Chondrocyte (in vitro differentiated cells): ENCODE measurements around the gene RUNX3. TPM values are rescaled to one million over a fixed set of nuclear protein-coding genes. Genes with fewer than 3 reads are reported as not detected.

Source experiments
- DNase-seq: peaks from one replicate; pipeline ENCODE4 v3.0.0; 2021; ENCODE audit warnings: mixed read lengths, low spot score
- H3K27ac Mint-ChIP-seq: one replicate; pipeline ENCODE4 v1.8.0; 2021; ENCODE audit warnings: mild to moderate bottlenecking, moderate library complexity, mixed read lengths; ENCODE audit not compliant: unreplicated experiment
- H3K27me3 Mint-ChIP-seq: 2 replicates; pipeline ENCODE4 v1.8.0; 2021; ENCODE audit warnings: low read depth, mixed read lengths
- H3K36me3 Mint-ChIP-seq: 2 replicates; pipeline ENCODE4 v1.8.0; 2021; ENCODE audit warnings: low read depth, mixed read lengths
- H3K4me1 Mint-ChIP-seq: 2 replicates; pipeline ENCODE4 v1.8.0; 2021; ENCODE audit warnings: low read depth, mild to moderate bottlenecking, mixed read lengths
- H3K4me3 Mint-ChIP-seq: one replicate; pipeline ENCODE4 v1.8.0; 2021; ENCODE audit warnings: mild to moderate bottlenecking, moderate library complexity, mixed read lengths; ENCODE audit not compliant: unreplicated experiment
- H3K9me3 Mint-ChIP-seq: 2 replicates; pipeline ENCODE4 v1.8.0; 2021; ENCODE audit warnings: low read depth, mixed read lengths
- microRNA-seq: library from miRNA; unstranded; fragments of <30 nt; microRNA quantifications from one replicate; pipeline ENCODE4 v1.2.0, GENCODE V29; 2020; ENCODE audit warnings: borderline number of aligned reads
- total RNA-seq: library from RNA; stranded (reverse); gene quantifications from 3 replicates; pipeline ENCODE4 v1.2.1, GENCODE V29; 2021
- TF ChIP-seq, protein P1 (sequence below): fragments of 200-600 bp; sonication (generic); IDR thresholded peaks from 2 replicates; pipeline ENCODE4 v1.5.0; 2021; ENCODE audit warnings: antibody characterized with exemption, mild to moderate bottlenecking, moderate library complexity

Gene RUNX3
- total RNA-seq, 1 donor from 2014 or later: 1.8 TPM

DNA sequence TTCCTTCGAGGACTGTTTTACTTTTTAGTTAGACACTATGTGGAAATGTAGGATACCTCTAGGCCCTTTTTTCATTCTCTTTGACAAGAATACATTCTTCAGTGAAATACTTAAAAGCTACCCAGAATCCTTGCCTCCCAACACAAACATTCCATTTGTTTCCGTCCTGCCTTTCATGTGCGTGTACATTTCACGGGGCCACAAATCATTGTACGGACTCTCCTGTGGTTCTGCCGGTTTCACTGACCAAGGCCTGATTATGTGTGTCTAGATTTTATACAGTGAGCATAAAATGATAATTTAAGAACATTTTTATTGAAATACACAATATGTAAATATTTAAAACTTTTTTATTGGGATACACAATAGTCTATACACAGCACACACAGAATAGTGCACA lies 76.4 kb downstream of the RUNX3 start:
- TF ChIP-seq, protein P1, sequence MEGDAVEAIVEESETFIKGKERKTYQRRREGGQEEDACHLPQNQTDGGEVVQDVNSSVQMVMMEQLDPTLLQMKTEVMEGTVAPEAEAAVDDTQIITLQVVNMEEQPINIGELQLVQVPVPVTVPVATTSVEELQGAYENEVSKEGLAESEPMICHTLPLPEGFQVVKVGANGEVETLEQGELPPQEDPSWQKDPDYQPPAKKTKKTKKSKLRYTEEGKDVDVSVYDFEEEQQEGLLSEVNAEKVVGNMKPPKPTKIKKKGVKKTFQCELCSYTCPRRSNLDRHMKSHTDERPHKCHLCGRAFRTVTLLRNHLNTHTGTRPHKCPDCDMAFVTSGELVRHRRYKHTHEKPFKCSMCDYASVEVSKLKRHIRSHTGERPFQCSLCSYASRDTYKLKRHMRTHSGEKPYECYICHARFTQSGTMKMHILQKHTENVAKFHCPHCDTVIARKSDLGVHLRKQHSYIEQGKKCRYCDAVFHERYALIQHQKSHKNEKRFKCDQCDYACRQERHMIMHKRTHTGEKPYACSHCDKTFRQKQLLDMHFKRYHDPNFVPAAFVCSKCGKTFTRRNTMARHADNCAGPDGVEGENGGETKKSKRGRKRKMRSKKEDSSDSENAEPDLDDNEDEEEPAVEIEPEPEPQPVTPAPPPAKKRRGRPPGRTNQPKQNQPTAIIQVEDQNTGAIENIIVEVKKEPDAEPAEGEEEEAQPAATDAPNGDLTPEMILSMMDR: no peak
- H3K4me1 Mint-ChIP-seq: peaks cover 22% of the 10 kb centered on the region
- H3K27me3 Mint-ChIP-seq: no peaks in the 10 kb centered on the region
- no peaks in the 10 kb centered on the region for H3K36me3 Mint-ChIP-seq
- H3K9me3 Mint-ChIP-seq: no peaks in the 10 kb centered on the region
- H3K4me3 Mint-ChIP-seq: no peak overlapping the region
- DNase-seq: no peak
- H3K27ac Mint-ChIP-seq: peak overlapping the region; percentile 11

DNA sequence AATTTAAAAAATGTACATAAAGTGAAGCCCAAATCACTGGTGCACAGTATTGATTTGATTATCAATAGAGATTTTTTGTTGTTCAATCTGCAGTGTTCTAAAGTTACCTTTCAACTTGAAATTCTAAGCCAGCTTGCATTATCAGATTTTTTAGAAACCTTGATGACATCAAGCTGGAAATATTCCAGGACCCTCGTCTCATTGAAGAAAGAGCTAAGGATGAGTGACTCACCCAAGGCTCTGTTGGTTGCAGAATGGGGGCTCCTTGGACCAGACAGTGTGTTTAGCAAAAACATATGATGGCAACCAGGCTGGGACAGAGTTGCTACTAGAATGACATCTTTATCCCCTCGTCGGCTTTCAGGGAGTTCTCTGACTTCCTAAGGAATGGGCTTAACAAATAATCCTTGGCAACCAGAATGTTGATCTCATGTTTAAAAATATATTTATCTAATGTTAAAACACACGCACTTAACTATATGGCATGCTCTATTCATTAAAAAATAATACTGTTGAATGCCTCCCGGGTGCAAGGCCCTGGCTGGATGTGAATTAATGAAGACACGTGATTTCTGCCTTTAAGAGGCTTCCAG lies 79.7 kb downstream of the RUNX3 start:
- DNase-seq: no peak
- peaks cover 27% of the 10 kb centered on the region for H3K4me1 Mint-ChIP-seq
- TF ChIP-seq, protein P1: no peak
- no peaks in the 10 kb centered on the region for H3K9me3 Mint-ChIP-seq
- H3K27me3 Mint-ChIP-seq: no peaks in the 10 kb centered on the region
- H3K27ac Mint-ChIP-seq: no peak overlapping the region
- H3K36me3 Mint-ChIP-seq: peaks cover 8% of the 10 kb centered on the region
- H3K4me3 Mint-ChIP-seq: no peak overlapping the region

DNA sequence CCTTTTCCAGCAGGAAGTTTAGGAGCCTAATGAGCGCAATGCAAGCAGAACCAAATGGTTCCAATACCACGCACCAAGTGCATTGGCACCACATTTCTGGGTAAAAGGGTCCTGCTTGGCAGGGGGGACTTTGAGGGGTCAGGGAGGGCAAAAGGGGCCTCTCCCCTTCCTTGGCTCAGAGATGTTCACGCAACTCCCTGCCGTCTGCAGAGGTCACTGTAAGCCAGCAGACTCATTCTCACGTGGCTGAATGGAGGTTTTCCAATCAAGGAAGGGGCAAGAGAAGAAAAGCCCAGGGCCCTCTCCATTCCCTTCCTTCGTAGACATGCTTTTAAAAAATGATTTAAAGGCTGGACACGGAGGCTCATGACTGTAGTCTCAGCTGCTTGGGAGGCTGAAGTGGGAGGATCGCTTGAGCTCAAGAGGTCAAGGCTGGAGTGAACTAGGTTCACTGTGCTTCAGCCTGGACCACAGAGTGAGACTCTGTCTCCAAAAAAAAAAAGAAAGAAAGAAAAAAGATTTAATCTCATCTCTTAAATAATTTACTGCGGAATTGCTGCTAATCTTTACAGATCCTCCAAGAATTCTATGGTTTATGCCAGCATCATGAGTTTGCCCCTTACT lies 80.3 kb downstream of the RUNX3 start:
- DNase-seq: no peak
- H3K36me3 Mint-ChIP-seq: peaks cover 11% of the 10 kb centered on the region
- no peak overlapping the region for H3K4me3 Mint-ChIP-seq
- TF ChIP-seq, protein P1: peak; percentile 58
- no peak overlapping the region for H3K27ac Mint-ChIP-seq
- no peaks in the 10 kb centered on the region for H3K27me3 Mint-ChIP-seq
- H3K4me1 Mint-ChIP-seq: peaks cover 27% of the 10 kb centered on the region
- H3K9me3 Mint-ChIP-seq: no peaks in the 10 kb centered on the region

Small RNA genes lying within 50 kb of the gene (microRNA-seq; reads per million reads assigned to microRNA genes)
- gene MIR6731: not detected

Other genes with a start within 250 kb of the RUNX3 start
- gene CLIC4, start 184.8 kb downstream of the RUNX3 start, total RNA-seq: 282 to 430 TPM (median 411 TPM) in 3 replicates